ENCODE data around the gene GARIN6.

Gene GARIN6

DNA sequence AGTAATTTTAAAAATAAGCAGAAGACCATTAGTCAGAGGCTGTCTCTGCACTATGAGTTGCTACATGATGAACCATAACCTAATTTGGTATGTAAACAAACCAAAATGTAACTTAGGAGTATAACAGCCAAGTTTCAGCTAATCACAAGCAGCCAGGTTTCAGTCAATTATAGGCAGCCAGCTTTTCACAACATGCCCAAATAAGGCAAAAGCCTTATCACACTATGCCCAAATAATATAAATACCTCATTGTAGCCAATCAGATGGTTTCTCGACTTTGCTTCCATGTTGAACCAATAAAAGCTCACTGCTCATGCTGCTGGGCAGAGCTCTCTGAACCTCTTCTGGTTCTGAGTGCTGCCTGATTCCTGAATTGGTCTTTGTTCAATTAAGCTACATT, 38.6 kb downstream of the GARIN6 start:
- H3K27ac ChIP-seq, result no peak overlapping the region
- no peaks in the 10 kb centered on the region for H3K4me1 ChIP-seq (ENCODE audit: low read depth, poor library complexity, severe bottlenecking)
- H3K27me3 ChIP-seq (ENCODE audit: insufficient read depth, low read depth), result no peaks in the 10 kb centered on the region
- no peaks in the 10 kb centered on the region for H3K79me2 ChIP-seq (ENCODE audit: insufficient read depth, low read depth)
- H2AFZ ChIP-seq (ENCODE audit: low read depth), result no peak overlapping the region
- no peak overlapping the region for H3K4me2 ChIP-seq
- no peak overlapping the region for H3K4me3 ChIP-seq (IDR thresholded peaks at IDR 0.05; ENCODE audit: insufficient read depth, low read depth, low read length)
- no peaks in the 10 kb centered on the region for H3K36me3 ChIP-seq (ENCODE audit: insufficient read depth)
- H3K9ac ChIP-seq, result no peak overlapping the region
- TF ChIP-seq, protein P1, sequence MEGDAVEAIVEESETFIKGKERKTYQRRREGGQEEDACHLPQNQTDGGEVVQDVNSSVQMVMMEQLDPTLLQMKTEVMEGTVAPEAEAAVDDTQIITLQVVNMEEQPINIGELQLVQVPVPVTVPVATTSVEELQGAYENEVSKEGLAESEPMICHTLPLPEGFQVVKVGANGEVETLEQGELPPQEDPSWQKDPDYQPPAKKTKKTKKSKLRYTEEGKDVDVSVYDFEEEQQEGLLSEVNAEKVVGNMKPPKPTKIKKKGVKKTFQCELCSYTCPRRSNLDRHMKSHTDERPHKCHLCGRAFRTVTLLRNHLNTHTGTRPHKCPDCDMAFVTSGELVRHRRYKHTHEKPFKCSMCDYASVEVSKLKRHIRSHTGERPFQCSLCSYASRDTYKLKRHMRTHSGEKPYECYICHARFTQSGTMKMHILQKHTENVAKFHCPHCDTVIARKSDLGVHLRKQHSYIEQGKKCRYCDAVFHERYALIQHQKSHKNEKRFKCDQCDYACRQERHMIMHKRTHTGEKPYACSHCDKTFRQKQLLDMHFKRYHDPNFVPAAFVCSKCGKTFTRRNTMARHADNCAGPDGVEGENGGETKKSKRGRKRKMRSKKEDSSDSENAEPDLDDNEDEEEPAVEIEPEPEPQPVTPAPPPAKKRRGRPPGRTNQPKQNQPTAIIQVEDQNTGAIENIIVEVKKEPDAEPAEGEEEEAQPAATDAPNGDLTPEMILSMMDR (conservative IDR thresholded peaks at IDR 0.05; ENCODE audit: low read depth, low read length), result no peak
- H4K20me1 ChIP-seq (ENCODE audit: insufficient read depth), result no peaks in the 10 kb centered on the region

DNA sequence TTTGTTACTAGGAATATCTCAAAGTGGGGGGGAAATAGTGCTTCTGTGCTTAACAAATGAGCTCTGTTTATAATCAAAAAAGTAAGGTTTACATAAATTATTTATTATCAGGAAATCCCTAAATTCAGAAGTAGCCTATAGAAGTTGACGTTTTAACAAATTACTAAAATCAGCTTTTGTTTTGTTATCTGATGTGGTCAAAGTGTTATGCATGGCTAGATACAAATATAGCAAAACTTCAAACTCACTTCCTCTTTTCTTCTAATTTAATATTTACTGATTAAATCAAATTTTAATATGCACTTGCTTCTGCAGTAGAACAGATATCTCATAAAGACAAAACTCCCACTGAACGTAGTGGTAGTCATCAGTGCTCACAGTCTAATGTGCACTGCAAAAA, 47.5 kb downstream of the GARIN6 start:
- TF ChIP-seq, protein P1 (conservative IDR thresholded peaks at IDR 0.05; ENCODE audit: low read depth, low read length), result no peak
- Histone ChIP-seq H2AFZ (ENCODE audit: low read depth) (no peak overlapping the region), H3K36me3 (ENCODE audit: insufficient read depth) (no peaks in the 10 kb centered on the region), H3K27me3 (ENCODE audit: insufficient read depth, low read depth) (no peaks in the 10 kb centered on the region), H4K20me1 (ENCODE audit: insufficient read depth) (no peaks in the 10 kb centered on the region), H3K4me3 (IDR thresholded peaks at IDR 0.05; ENCODE audit: insufficient read depth, low read depth, low read length) (no peak overlapping the region), H3K4me1 (ENCODE audit: low read depth, poor library complexity, severe bottlenecking) (no peaks in the 10 kb centered on the region), H3K27ac (no peak overlapping the region), H3K4me2 (no peak overlapping the region), H3K79me2 (ENCODE audit: insufficient read depth, low read depth) (no peaks in the 10 kb centered on the region), H3K9ac (no peak overlapping the region)
